HT-29 (cell line): ENCODE results near the gene GPR26. TPM values are rescaled to one million over a fixed set of nuclear protein-coding genes. Genes with fewer than 3 reads are reported as not detected.

Experiments
- DNase-seq: peaks from one replicate; pipeline ENCODE4 v3.0.0-alpha.2; 2015; ENCODE audit warnings: low spot score
- total RNA-seq: library from RNA; depleted of rRNA; stranded (reverse); fragments of >200 nt; shearing (Covaris generic); gene quantifications from 2 replicates; pipeline ENCODE4 v1.2.3, GENCODE V29; 2014

Gene GPR26
- total RNA-seq, 1 experiment from 2014 or later: not detected

GRCh38 chr10:123645615-123646014 is 20.5 kb upstream of the GPR26 start:
- DNase-seq: no peak

- no peak for DNase-seq
Measured at GRCh38 chr10:123648595-123648994, 17.6 kb upstream of the GPR26 start.

GRCh38 chr10:123649676-123650075 is 16.5 kb upstream of the GPR26 start:
- no peak for DNase-seq

- no peak for DNase-seq
Measured at GRCh38 chr10:123651421-123652047, 14.6 kb upstream of the GPR26 start.

- no peak for DNase-seq
Measured at GRCh38 chr10:123655751-123656150, 10.4 kb upstream of the GPR26 start.

GRCh38 chr10:123663522-123663921 is 2.6 kb upstream of the GPR26 start:
- DNase-seq: no peak

- no peak for DNase-seq
Measured at GRCh38 chr10:123665491-123666286, 466 bp upstream of the GPR26 start.

- DNase-seq: no peak
Measured at GRCh38 chr10:123669886-123670285, 3.7 kb downstream of the GPR26 start.

GRCh38 chr10:123673198-123673597 is 7.0 kb downstream of the GPR26 start:
- no peak for DNase-seq

GRCh38 chr10:123674741-123675140 is 8.6 kb downstream of the GPR26 start:
- DNase-seq: no peak

GRCh38 chr10:123675811-123676210 is 9.7 kb downstream of the GPR26 start:
- no peak for DNase-seq

GRCh38 chr10:123677556-123677955 is 11.4 kb downstream of the GPR26 start:
- no peak for DNase-seq

GRCh38 chr10:123678376-123678775 is 12.2 kb downstream of the GPR26 start:
- DNase-seq: no peak

- DNase-seq: no peak
Measured at GRCh38 chr10:123681285-123681684, 15.1 kb downstream of the GPR26 start.

GRCh38 chr10:123682477-123682876 is 16.3 kb downstream of the GPR26 start:
- DNase-seq: no peak

- DNase-seq: no peak
Measured at GRCh38 chr10:123683459-123683858, 17.3 kb downstream of the GPR26 start.

- no peak for DNase-seq
Measured at GRCh38 chr10:123683865-123684264, 17.7 kb downstream of the GPR26 start.

GRCh38 chr10:123685260-123685659 is 19.1 kb downstream of the GPR26 start:
- DNase-seq: no peak

- no peak for DNase-seq
Measured at GRCh38 chr10:123687758-123688157, 21.6 kb downstream of the GPR26 start.

- DNase-seq: no peak
Measured at GRCh38 chr10:123689880-123690279, 23.7 kb downstream of the GPR26 start.

- peak; percentile 1 for DNase-seq
Measured at GRCh38 chr10:123703195-123703790, 37.1 kb downstream of the GPR26 start.

- DNase-seq: no peak
Measured at GRCh38 chr10:123704076-123704475, 37.9 kb downstream of the GPR26 start.

- no peak for DNase-seq
Measured at GRCh38 chr10:123704812-123705211, 38.7 kb downstream of the GPR26 start.
